GM19452 (cell line): ENCODE measurements around the gene PARD3.
"Not testable (repeated sequence)": the region's sequence is repeated elsewhere in the genome, so short reads cannot be mapped to it uniquely, and the experiment has no call there.

Source experiments
- ATAC-seq: cut with Tn5 transposase; IDR thresholded peaks from one replicate; pipeline ENCODE4 v1.9.1; 2021; ENCODE audit not compliant: unreplicated experiment

The PARD3 gene

DNA sequence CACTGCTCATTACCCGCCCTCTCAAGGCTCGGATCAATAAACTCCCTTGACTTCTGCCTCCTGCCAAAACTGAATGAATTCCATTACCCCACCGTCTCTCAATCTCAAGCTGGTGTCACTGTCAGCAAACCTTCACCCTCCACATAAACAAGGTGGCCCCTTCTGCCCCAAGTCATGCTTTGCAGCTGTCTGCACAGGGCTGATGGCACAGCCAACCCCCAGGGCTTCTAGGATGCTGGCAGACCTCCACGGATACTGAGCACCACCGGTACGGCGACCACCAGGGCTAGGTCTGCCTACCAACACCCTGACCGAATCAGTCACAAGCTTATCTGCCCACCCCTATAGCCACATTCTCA is 46.1 kb downstream of the PARD3 start:
- ATAC-seq, result no peak

DNA sequence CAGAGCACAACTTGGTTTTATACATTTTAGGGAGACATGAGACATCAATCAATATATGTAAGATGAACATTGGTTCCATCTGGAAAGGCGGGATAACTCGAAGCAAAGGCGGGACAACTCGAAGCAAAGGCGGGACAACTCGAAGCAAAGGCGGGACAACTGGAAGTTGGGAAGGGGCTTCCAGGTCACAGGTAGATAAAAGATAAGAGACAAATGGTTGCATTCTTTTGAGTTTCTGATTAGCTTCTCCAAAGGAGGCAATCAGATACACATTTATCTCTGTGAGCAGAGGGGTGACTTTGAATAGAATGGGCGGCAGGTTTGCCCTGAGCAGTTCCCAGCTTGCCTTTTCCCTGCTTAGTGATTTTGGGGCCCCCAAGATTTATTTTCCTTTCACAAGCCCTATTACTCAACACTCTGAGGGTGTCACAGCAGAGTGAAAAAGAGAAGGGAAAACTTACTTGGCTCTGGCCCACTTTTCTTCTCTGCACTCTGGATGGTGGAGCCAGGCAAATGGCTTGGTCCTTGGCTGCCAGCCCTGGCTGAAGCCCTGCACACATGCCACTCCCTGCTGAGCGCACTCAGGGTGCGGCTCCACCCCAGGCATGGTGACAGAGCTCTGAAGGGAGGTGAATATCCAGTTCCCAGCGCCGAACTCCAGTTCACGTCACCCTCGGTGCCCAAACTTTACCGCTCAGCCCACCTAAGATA is 46.7 kb downstream of the PARD3 start:
- ATAC-seq, result no peak

DNA sequence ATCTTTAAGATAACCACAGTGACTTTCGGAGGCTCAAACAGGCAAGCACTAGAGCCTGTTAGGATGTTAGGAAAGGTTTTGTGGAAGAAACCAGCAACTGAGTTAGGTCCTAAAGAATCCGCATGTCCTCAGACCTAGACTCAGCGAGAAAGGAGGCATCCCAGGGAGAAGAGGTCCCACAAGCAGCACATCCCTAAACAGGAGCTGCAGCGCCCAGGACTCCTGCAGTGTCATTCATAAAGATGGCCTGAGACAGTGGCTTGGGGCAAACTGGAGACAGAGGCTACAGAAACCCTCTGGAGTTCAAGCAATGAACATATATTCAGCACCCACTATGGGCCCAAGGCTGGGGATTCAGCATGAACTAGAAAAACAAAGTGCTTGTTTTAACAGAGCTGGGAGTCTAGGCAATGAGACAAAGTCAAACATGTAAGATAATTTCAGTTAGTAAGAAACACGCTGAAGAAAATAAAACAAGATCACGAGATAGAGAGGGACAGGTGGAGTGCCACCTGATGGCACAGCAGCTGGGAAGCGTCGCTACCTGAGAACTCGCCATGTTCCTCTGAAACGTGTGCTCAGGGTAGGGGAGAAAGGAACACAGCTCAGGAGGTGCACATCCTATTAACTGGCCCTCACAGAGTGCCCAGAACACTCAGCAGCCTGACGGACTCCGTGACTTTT is 48.1 kb downstream of the PARD3 start:
- no peak for ATAC-seq

DNA sequence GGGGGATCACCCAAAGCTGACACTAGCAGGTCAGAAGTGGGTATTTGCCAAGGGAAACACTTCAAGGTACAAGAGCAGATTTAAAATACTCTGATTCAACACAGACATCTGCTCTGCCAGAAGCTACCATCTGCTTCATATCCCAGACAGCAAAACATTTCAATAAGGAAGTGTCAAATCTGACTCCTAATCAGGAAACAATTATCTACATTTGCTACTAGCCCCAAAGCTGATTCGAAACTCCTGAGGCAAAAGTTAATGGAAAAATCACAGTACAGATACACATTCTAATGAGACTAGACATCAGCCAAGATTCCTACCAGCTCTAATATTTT is 48.9 kb downstream of the PARD3 start:
- no peak for ATAC-seq

DNA sequence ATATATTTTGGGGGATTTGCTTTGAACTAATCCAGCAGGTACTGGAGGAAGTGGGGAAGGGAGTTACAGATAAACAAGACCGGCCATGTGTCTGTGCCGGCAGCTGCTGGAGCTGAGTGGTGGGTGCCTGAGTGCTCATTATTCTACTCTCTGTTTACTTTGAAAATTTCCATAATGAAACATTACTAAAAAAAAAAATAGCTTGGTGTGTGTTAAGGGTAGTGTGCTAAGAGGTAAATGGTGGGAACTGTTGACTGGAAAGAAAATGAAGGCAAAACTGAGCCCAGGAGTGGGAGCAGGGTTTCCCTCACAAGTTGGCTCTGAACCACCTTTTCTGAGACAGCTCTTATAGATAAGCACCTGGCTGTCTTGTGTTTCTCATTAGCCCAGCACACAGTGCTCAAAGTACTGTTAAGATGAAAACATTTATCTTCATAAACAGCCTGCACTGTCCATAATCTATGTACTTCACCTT is 50.6 kb downstream of the PARD3 start:
- ATAC-seq, result no peak

DNA sequence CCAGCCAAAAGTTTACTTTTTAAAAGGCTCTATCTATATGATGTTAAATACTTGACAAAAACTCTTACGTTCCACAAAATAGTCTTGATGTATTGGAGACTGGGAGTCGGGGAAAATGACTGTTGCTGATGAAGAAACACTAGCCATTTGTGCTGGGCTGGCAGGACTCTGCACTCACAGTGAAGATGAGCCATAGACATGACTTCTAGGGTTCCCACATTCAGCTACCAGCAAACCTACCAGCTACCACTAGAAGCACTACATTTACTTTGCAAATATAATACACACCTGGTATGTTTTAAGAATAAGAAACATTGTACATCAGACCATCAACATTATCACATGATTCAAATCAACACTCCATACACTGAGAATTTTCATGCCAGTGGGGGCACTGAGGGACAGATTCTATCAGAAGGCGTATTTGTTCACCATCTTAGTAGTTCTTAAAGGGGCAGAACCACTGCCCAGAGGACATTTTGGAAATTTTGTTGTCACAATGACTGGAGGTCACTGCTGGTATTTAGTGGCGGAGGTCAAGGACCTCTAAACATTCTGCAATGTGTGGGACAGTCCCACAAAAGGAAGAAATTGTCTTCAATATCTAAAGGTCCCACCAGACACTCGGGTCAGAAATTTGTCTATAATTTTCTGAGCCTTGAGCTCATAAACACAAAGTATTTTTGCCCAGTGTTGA is 52.3 kb downstream of the PARD3 start:
- no peak for ATAC-seq

DNA sequence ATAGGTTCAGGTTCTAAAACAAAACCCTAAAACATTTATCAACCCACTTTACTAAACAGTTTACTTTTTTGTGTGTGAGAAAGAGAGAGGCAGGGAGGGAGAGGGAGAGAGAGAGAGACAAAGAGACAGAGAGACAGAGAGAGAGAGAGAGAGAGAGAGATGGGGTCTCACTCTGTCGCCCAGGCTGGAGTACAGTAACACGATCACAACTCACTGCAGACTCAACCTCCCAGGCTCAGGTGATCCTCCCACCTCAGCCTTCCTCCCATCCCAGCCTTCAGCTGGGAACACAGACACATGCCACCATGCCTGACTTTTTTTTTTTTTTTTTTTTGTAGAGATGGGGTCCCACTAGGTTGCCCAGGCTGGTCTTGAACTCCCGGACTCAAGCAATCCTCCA is 52.9 kb downstream of the PARD3 start:
- ATAC-seq, result no peak

DNA sequence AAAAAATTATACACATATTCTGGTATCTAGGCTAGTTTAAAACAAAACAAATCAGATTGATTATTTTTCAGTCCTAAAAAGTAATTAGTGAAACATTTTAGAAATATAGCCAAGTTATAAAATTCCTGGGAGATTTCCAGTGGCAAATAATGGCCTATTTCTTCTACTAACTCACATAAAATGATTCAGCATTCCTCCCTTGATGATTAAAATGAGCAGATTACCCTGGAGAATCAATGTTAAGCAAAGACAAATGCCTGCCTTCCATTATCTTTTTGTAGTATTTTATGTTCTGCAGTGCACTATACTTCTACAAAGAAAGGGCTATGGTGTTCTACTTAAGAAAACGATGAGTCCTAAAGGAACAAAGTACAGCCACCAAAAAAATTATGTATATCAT is 53.6 kb downstream of the PARD3 start:
- no peak for ATAC-seq

DNA sequence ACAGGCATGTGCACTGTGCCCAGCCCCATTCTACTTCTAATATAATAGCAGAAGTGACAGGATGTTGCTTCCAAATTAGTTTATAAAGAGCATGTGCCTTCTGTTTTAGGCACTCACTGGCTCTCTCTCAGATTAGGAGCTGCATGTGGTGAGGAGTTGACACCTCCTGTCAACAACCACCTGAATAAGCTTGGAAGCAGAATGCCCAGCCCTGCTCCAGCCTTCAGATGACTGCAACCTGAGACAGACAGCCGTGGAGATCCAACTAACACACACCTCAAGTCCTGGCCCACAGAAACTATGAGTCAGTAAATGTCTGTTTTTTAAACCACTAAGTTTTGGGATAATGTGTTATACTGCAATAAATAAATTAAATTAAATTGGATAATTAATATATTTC is 54.5 kb downstream of the PARD3 start:
- ATAC-seq, result no peak

DNA sequence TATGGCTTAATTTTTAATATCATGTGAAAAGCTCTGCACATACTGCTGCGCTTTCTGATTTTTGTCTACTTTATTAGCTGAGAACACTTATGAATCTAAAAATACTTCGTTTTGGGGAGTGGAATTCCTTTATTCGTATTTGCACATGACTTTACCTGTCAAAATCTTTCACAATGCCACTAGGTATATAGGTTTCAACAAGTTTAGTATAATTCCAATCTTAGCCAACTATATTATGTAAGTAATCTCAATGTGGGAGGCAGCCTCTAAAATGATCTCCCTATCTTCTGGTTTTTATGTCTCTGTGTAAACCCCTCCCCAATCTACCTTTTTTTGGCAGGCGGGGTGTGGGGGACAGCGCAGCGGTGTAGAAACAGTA is 55.3 kb downstream of the PARD3 start:
- ATAC-seq, result no peak

DNA sequence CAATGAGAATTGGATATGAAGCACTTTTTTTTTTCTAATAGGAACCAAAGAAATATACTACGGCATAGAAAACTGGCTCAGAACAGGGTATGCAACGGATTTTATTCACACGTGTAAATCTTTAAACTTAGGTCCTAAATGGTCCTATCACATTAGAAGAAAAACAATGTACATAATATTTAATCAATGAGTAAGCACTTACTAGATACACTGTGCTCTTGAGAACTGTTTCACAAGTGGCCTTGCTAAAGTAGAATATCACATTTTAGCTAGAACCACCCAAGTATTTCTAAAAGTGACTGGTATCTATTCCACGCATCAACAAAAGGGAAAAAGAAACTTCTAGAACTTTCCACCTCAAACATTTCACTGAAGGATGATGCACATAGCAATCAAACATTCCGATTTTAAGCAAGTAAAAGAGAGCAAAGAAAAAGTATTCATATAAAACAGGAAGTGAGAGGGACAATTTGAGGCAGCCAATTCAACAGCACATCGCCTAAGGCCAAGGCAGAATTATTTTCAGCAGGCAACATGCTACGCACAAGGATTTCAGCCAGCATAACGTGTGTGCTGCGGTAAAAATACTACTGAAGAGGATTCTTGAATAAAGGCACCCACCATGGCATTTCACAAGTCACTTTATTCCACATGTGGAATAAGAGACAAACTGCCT is 55.8 kb downstream of the PARD3 start:
- no peak for ATAC-seq

DNA sequence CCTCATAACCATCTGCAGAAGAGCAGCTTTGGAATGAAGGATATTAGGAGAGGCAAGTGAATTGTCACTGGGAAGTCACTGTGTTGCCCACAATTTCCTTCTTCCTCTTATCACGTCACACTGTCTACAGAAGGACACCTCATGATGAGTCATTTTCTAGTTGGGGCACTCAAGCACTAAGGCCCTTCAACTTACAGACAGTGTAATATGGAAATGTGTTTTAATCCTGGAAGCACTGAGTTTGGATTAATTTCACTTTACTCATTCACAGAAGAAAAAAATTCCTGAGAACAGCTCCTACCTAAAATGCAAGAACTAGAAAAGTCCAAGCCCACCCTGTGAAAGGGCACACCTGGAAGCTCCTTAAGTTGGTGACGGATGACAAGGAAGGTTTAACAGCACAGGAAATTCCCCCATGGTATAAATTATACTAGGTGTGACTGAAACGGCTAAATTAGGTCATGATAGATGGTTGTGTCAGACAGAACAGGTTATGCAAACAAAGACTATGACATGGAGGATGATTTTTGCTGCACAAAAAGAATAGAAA is 56.6 kb downstream of the PARD3 start:
- peak; percentile 73 for ATAC-seq

DNA sequence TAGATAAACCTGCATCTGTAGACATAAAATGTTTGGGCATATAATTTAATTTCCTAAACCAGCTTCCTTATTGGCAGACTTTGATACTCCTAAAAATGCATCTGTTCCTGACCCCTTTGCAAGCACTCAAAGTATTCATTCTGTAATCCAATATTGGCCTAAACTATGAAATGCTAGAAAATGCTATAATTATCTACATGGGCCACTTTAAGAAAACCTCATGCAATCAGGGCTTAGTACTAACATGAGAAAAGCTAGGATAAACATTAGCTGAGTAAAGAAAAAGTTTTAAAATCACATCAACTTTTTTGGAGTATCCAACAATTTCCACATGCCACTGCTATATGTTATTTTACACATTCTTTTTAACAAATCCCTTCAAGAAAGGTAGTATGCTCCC is 57.2 kb downstream of the PARD3 start:
- ATAC-seq, result no peak

DNA sequence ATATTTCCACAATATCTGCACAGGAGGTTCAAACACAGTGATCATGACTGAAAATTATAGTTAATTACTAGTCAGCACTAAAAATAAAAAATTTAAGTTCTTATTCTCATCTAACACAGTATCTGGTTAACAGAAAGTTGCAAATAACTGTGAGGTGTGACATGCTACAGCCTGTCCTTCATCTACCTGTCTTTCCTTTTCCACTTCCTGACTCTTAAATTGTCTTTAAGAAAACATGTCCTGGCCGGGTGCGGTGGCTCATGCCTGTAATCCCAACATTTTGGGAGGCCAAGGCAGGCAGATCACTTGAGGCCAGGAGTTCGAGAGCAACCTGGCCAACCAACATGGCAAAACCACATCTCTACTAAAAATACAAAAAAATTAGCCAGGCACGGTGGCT is 57.9 kb downstream of the PARD3 start:
- not testable (repeated sequence) for ATAC-seq

DNA sequence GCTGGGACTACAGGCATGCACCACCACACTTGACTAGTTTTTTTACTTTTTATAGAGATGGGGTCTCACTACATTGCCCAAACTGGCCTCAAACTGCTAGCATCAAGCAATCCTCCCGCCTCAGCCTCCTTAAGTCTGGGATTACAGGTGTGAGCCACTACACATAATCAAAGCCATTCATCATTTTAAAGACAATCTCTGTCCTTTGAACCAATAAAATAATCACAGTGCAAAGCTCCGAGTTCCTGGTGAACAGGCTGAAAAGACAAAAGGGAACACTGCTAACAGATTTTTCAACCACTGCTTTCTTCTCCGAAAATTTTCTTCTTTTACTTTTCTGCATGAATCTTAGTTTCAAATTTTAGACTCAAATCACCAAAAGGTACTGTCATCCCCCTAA is 58.5 kb downstream of the PARD3 start:
- ATAC-seq, result no peak

DNA sequence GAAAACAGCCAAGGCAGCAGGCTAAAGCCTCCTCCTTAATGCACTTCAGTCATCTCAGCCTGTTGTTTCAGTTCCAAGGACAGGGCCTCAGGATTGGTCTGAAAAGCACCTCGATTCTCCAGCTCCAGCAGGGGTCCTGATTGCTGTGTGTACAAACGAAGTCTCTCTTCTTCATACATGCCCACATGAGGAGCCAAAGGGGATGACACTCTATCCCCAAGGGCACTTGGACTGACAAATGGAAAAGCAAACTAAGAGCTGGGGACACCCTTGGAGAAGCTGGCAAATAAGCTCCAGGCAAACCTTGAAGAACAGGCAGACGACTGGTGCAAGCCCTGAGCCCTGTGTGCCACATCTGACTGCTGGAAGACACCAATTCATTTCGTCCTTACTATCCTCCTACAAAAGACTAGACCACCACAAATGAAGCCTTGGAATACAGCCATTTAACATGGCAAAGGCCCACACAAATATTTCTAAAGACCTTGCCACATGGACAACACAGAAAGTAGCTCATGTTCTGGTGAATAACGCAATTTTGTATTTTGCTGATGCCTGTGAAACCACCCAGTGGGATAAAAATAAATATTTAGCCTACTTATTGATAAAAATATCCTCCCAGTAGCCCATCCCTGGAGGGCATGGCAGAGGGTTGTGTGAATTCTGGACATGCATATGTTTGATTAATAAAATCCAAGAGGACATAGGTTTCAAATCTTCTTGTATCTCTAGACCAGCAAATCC is 61.9 kb downstream of the PARD3 start:
- ATAC-seq, result no peak

DNA sequence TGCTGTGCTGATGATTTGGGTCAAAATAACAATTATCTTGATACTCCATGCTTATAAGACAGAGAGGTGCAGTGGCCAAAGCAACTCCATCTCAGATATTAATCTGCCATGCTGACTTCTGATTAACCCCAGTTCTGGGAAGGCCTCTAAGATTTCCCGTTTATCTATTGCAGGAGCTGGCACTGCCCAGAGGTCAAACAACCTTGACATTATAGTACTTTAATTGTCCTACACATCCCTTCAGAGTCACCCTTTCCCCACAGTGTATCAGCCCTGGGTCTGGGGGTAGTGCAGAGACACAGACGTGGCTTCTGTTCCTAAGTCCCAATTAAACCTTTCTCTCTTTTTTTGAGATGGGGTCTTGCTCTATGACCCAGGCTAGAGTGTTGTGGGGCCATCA is 63.8 kb downstream of the PARD3 start:
- no peak for ATAC-seq

DNA sequence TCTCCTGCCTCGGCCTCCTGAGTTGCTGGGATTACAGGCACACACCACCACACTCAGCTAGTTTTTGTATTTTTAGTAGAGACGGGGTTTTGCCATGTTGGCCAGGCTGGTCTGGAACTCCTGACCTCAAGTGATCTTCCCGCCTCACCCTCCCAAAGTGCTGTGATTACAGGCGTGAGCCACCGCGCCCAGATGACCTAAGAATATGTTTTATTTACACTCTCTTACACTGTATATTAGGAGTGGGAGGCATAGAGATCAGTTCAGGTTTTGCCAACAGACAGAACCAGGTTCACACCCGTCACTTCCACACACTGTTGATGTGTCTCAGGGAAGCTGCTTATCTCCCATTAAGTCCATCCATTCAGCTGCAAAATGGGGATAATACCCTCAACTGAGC is 64.3 kb downstream of the PARD3 start:
- not testable (repeated sequence) for ATAC-seq

DNA sequence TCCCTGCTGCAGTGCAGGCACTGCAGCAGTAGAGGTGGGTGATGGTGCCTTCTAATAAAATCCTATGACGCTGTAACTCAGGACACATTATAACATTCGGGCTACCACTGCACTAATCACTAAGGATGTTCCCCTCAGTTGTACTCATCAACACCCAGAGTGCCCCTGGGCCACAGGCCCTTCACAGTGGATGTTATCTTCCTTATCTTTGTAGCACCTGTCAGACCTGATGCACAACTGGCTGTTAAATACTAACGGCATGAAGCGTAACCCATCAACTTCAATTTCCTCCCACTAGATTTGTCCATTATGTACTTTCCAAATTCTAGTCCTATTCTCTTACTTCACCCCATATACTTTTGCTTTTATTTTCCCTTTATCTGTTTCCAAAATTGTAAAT is 66.3 kb downstream of the PARD3 start:
- no peak for ATAC-seq

DNA sequence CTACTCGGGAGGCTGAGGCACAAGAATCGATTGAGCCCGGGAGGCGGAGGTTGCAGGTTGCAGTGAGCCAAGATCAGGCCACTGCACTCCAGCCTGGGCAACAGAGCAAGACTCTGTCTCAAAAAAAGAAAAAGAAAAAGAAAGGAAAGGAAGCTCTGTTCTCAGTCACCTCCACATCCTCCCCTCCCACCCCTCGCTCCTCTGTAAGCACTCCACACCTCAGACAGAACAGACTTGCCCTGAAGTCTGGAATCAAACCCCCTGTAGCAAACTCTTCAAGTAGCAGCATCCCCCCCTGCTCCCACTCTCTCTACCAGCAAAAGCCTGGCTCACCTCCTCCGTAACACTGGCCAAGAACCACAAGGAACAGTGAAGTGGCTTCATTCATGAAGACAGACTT is 66.7 kb downstream of the PARD3 start:
- no peak for ATAC-seq

DNA sequence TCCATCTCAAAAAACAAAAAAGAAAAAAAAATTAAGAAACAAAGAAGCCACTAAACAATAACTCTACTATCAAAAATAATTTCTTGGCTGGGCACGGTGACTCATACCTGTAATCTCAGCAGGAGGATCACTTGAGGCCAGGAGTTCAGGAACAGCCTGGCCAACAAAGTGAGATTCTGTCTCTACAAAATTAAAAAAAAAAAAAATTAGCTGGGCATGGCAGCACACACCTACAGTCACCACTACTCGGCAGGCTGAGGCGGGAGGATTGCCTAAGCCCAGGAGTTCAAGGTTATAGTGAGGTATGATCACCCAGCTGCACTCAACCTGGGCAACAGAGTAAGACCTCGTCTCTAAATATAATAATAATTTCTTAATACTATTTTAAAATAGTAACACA is 69.0 kb downstream of the PARD3 start:
- no peak for ATAC-seq
